HG02763 (cell line): ENCODE data around the gene COL6A2.

Source experiments
- ATAC-seq: cut with Tn5 transposase; IDR thresholded peaks from one replicate; pipeline ENCODE4 v1.9.1; 2021; ENCODE audit warnings: mild to moderate bottlenecking, moderate library complexity; ENCODE audit not compliant: unreplicated experiment

COL6A2 gene

GRCh38 chr21:46124926-46125845 lies 27.3 kb downstream of the COL6A2 start:
- ATAC-seq = no peak

DNA sequence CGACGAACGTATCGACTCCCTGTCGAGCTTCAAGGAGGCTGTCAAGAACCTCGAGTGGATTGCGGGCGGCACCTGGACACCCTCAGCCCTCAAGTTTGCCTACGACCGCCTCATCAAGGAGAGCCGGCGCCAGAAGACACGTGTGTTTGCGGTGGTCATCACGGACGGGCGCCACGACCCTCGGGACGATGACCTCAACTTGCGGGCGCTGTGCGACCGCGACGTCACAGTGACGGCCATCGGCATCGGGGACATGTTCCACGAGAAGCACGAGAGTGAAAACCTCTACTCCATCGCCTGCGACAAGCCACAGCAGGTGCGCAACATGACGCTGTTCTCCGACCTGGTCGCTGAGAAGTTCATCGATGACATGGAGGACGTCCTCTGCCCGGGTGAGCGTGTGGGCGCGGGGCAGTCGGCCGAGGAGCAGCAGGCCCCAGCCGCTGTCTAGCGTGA lies 28.0 kb downstream of the COL6A2 start:
- ATAC-seq = no peak

GRCh38 chr21:46126309-46127238 lies 28.7 kb downstream of the COL6A2 start:
- no peak for ATAC-seq

DNA sequence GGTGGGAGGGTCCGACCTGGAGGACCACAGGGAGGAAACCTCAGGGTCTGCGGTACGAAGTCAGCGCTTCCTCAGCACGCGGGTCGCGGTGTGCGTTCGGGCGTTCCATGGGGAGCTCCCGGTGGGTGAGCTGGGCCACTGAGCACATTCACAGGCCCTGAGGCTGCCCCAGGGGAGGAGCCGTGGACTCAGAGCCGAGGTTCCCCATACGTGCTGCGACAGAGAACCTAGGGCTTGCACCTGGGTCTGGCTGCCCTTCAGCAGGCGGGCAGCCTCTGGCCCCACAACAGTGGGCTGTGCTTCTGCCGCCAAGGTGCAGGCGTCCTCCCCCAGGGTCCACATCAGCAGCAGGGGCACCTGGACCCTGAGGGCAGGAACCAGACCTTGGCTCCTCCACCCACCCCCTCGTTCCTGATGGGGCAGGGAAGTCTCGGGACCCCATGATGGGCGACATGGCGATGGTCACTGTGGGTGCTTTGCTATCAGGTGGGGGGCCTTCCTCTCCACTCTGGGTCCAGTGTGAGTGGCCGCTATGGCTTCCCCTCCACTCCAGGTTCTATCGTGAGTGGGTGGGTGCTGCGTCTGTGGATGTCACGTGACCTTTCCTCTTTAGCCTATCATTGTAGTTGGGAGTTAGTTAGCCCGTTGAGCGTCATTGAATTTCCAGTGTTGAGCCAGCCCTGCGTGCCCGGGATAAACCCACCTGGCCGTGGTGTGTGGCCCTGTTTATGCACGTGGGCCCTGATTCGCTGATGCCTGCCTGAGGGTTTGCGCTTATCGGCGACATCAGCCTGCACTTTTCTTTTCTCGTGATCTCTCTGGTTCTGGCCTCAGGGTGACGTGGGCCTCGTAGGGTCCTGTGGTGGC lies 29.6 kb downstream of the COL6A2 start:
- no peak for ATAC-seq

GRCh38 chr21:46128106-46128932 lies 30.4 kb downstream of the COL6A2 start:
- no peak for ATAC-seq

GRCh38 chr21:46128933-46129571 lies 31.1 kb downstream of the COL6A2 start:
- ATAC-seq = no peak

DNA sequence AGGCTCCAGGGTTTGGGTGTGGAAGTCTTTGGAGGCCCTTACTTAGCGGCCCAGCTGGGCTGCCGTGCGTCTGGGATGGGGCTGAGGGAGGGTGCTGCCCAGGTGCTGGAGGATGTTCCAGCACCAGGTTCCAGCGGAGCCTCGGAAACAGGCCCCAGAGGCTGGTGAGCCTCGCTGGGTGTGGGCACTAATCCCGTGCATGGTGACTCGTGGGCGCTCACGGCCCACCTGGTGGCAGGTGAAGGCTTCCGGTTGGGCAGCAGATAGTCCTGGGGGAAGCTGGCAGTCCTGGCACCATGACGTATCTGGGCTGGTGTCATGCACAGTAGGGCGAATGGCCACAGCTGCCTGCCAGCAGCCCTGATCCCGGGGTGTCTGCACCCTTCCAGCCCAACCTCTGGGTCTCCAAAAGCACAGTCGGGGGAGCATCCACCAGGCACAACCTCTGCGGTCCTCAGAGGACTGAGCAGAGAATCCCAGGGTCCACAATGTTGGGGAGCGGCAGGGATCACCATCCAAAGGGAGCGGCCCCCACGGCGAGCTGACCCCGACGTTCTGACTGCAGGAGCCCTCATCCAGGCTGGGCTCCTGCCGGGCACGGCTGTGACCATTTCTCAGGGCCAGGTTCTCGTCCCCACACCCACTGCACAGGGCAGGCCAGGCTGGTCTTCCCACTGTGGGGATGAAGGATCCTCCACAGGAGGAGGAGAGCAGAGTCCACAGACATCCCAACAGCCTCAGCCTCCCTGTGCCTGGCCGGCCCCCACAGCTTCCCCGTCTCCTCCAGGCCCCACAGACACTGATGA lies 32.1 kb downstream of the COL6A2 start:
- no peak for ATAC-seq

GRCh38 chr21:46130831-46131587 lies 33.1 kb downstream of the COL6A2 start:
- ATAC-seq = no peak

- no peak for ATAC-seq
These were observed 33.6 kb downstream of the COL6A2 start for GRCh38 chr21:46131588-46131837.

DNA sequence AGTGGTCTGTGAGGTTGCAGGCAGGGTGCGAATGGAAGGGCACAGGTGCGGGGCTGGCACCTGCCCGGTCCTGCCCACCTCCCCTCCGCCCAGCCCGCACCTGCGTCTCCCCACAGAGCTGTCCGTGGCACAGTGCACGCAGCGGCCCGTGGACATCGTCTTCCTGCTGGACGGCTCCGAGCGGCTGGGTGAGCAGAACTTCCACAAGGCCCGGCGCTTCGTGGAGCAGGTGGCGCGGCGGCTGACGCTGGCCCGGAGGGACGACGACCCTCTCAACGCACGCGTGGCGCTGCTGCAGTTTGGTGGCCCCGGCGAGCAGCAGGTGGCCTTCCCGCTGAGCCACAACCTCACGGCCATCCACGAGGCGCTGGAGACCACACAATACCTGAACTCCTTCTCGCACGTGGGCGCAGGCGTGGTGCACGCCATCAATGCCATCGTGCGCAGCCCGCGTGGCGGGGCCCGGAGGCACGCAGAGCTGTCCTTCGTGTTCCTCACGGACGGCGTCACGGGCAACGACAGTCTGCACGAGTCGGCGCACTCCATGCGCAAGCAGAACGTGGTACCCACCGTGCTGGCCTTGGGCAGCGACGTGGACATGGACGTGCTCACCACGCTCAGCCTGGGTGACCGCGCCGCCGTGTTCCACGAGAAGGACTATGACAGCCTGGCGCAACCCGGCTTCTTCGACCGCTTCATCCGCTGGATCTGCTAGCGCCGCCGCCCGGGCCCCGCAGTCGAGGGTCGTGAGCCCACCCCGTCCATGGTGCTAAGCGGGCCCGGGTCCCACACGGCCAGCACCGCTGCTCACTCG lies 34.1 kb downstream of the COL6A2 start:
- ATAC-seq = no peak

- ATAC-seq = no peak
These were observed 38.0 kb downstream of the COL6A2 start for GRCh38 chr21:46135782-46136395.

- ATAC-seq = no peak
These were observed 38.9 kb downstream of the COL6A2 start for GRCh38 chr21:46136739-46137349.

GRCh38 chr21:46137908-46138307 lies 40.0 kb downstream of the COL6A2 start:
- ATAC-seq = no peak

DNA sequence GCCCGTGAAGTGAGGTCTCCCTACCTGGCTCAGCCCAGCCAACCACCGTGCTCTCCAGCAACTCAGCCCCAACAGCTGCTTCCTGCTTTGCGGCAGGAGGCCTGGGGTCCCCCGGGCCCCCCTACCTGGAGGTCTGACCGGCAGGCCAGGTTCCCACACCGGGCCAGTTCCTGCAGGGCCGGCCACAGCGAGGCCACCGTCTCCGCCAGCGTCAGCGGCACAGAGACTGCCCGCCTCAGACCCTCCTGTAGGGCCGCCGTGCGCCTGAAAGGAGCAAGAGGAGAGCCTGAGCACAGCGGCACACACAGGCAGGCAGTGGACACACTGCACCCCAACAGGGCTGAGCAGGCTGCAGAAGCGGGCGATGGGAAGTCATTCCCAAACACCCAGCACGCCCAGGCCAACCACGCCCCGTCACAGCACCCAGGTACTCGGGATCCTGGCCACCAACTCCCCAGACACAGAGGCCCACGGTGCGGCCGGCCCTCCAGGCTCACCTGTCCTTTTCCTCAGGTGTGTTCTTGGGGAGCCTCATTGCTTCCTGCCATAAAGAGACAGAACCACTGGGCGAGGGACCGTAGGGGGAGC lies 40.6 kb downstream of the COL6A2 start:
- ATAC-seq = no peak

- ATAC-seq = no peak
These were observed 41.8 kb downstream of the COL6A2 start for GRCh38 chr21:46139686-46140085.
